Hematopoietic multipotent progenitor cell treated with erythropoietin and hydrocortisone succinate and interleukin-3 and kit ligand, for 8 days (in vitro differentiated cells): Measurements from ENCODE around the gene HECW1.
"Not testable (repeated sequence)": the region's sequence is repeated elsewhere in the genome, so short reads cannot be mapped to it uniquely, and the experiment has no call there.

Source experiments
- DNase-seq: peaks from one replicate; pipeline ENCODE4 v3.0.0-alpha.2; 2015

Gene HECW1

DNA sequence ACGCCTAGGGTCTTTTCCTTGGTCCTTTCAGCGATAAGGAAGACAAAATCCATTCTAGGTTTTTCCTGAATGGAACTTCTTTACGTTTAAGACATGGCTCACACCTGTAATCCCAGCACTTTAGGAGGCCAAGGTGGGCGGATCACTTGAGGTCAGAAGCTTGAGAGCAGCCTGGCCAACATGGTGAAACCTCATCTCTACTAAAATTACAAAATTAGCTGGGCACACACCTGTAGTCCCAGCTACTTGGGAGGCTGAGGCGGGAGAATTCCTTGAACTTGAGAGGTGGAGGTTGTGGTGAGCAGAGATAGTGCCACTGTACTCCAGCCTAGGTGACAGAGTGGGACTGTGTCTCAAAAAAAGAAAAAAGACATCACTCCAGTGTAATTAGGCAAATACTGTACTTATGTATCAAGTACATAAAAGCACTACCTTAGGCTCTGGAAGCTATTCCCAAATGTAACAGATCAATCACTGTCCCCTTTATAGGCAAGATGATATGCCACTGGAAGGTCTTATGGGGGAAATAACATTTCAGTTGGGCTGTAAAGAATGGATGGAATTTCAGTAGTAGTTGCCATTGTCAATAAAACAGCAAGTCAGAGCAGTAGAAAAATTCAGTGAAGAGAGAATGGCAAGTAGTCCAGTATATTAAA, 476.2 kb downstream of the HECW1 start:
- DNase-seq = no peak

DNA sequence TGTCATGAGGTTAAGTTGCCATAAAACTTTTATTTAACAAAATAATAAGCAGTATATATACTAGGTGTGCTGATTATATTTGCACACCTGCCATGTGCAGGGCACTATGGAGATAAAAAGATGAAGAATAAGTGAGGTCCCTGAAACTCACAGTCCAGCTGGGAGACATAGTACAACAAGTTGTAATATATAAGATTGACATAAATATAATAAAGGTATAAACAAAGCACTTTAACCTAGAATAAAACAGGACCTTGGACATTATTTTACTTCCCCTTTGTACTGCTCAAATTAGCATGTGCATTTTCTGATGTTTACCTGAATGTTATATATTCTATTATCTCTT, 476.7 kb downstream of the HECW1 start:
- no peak for DNase-seq

DNA sequence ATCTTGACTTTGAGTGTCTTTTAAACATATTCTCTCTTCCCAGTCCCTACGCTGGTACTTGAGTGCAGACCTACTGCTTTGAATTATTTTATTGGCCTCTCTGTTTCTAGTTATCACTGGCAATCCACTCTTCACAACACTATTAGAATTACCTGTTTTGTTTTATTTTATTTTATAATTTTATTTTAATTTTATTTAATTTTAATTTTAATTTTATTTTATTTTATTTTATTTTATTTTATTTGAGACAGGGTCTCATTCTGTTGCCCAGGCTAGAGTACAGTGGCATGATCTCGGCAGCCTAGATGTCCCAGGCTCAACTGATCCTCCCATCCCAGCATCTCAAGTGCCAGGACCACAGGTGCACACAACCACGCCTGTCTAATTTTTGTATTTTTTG, 477.3 kb downstream of the HECW1 start:
- no peak for DNase-seq

DNA sequence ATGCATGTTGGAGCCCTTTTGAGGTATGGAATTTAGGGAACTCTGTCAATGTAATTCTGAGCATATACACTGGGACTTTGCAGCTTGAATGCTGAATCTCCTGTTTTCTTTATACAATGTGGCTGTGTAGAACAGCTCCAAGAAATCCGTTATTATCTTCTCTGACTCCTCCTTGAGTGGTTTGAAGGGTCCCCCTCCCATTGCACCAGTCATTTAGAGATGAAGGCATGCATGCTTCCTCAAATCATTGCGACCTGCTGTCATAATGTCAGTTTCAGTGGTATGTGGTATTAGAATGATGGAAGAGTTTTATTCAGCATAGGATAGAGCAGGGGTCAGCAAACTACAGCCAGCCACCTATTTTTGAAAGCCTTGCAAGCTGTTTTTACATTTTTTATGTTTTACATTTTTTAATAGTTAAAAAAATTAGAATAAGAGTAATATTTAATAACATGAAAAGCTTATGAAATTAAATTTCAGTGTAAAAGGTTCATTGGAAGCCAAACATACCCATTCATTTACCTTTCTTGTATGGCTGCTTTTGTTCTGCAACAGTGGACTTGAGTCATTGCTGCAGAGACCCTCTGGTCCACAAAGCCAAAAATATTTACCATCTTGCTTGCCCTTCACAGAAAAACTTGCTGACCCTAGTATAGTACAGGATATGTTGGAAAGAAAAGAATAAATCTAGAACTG, 478.6 kb downstream of the HECW1 start:
- no peak for DNase-seq

DNA sequence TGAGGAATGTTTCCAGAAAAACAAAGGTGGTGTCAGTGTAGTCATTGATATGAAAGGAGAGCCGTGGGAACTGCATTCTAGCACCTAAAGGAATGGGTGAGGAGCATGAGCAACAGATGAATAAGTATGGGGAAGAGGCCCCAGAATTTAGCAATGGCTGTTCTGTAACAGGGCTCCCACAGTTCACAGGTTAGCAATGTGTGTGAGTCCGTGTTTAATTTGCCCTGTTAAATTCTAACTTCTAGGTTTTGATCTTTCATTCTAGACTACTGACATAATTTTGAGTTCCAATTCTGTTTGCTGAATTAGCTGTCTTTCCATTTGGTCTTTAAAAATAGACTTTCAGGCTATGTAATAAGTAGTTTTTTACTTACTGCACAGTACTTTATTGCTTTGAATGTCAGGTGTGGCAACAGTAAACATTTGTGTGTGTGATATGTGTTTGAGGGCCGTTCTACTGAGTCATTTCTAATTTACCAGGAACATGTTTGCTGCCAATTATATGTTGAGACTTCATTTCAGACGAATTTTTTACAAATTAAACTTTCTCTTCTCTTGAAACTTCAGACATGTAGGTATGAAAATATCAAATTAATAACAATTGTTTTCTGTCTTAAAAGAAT, 479.2 kb downstream of the HECW1 start:
- no peak for DNase-seq

DNA sequence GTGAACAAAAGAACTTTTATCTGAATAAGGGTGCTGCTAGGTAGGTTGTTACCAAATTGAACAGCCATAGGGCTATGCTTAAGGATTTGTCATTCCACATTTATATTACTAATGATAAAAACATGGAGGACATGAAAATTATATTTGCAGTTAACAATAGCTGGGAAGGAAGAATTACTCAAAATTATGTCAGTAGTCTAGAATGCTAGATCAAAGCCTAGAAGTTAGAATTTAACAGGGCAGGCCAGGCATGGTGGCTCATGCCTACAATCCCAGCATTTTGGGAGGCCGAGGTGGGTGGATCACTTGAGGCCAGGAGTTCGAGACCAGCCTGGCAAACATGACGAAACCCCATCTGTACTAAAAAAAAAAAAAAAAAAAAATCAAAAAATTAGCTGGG, 479.9 kb downstream of the HECW1 start:
- no peak for DNase-seq

DNA sequence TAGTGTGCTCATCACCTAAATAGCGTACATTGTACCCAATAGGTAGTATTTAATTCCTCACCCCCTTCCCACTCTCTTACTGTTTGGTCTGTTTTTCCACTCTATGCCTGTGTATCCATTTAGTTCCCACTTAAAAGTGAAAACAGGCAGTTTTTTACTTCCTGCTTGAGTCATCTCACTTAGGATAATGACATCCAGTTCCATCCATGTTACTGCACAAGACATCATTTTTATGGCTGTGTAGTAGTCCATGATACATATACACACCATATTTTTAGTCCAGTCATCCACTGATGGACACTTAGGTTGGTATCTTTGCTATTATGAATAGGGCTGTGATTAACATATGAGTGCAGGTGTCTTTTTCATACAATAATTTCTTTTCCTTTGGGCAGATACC, 480.6 kb downstream of the HECW1 start:
- DNase-seq = no peak

DNA sequence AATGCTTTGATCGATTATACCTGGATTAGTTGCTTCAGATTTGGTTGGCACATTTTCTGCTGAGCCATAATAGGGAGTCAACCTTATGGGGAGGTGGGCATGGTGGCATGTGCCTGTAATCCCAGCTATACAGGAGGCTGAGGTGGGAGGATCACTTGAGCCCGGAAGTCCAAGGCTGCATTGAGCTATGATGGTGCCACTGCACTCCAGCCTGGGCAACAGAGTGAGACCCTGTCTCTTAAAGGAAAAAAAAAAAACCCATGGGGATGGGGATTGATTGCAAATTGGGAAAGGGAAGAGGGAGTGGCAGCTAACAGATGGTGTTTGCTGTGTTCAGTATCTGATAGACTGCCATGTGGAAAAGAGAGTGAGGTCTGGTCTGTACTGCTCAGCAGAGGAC, 481.6 kb downstream of the HECW1 start:
- DNase-seq = no peak

DNA sequence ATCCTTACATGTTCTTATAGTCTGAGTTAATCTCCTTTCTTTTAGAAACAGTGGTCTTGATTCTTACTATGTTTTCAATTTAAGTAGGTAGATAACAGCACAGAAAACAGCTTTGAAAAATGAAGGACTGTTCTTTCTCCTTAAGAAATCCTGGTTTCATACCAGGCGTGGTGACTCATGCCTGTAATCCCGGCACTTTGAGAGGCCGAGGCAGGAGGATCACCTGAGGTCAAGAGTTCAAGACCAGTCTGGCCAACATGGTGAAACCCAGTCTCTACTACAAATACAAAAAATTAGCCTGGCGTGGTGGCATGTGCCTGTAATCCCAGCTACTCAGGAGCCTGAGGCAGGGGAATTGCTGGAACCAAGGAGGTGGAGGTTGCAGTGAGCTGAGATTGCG, 484.0 kb downstream of the HECW1 start:
- not testable (repeated sequence) for DNase-seq

DNA sequence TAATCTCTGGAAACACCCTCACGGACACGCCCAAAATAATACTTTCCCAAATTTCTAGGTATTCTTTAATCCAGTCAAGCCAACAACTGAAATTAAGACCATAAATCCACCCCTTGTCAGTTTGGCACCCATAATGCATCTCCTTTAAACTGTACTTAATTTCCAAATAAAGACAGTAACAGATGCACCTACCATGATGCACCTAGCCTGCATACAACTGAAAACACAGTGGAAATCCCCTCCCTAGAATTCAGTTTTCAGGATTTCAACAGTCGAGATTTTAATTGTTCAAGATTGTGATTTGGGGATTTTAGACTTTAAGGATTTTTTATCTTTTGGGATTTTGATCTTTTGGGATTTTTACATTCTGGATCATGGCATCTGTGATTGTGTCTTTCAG, 487.6 kb downstream of the HECW1 start:
- DNase-seq = no peak

DNA sequence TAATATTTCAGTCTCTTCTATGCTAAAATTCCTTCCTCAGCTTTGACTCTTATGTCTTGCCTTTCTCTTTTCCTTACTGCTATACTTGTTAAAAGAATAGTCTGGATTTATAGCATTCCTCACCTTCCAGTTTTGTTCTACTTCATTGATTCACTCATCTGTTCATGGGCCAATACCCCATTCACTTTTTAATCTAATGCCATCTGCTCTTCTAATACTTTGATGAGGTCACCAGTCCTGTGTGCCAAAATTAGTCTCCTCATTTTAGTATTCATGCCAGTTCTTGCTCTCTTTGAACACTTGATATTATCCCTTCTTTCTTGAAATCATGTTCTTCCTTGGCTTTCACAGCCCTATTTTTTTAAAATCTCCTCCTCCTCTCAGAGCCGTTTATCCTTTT, 489.8 kb downstream of the HECW1 start:
- DNase-seq = no peak

DNA sequence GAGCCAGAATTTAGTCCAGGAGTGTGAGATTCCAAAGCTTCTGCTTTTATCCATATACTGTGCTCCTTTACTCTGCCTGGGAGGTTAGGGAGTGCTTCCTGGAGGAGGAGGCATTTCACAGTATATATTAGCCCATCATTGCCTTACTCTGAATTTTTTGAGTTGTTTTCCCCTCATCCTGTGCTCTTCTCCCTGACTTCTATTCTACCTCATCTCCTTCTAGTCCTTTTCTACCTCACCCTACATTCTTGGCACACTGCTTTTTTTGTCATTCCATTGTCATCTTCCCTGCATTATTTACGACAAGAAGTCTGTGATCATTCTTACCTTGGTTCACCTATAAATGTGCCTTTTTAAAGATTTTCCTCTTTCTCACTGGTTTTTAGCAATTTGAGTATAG, 491.8 kb downstream of the HECW1 start:
- DNase-seq = no peak

DNA sequence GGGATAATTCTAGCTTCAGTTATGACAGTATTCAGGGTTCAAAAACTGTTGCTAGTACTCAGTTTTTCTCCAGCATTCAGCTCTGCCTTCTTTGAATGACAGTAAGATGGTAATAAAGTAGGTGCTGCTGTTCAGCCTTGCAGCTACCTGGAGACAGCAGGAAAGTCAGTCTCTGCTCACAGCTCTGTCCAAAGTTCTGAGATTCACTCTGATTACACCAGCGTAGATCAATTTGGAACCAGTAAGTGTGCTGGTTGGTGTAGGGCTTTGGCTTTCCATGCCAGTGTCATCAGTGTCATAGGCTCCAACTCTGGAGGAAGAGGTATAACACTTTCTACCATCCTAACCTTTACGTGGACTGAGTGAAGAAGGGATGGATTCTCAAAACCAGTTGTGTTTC, 496.6 kb downstream of the HECW1 start:
- DNase-seq = no peak

DNA sequence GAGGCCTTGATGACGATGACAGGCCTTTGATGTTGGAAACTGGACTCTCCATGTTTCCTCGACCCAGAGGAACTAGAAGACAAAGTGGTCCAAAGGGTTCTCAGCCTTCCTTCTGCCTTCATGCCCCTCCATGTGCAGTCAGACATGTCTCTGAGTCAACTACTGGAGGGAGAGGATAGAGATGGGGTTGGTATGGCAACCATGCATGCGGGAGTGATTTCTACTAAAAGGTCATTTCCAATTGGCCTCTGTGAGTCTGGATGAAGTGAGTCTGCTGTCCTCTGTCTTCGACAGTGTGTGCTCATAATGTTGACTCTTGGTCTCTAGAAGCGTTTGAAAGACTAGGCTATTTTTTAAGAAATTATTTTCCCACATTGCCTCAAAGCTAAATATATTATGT, 499.7 kb downstream of the HECW1 start:
- no peak for DNase-seq

DNA sequence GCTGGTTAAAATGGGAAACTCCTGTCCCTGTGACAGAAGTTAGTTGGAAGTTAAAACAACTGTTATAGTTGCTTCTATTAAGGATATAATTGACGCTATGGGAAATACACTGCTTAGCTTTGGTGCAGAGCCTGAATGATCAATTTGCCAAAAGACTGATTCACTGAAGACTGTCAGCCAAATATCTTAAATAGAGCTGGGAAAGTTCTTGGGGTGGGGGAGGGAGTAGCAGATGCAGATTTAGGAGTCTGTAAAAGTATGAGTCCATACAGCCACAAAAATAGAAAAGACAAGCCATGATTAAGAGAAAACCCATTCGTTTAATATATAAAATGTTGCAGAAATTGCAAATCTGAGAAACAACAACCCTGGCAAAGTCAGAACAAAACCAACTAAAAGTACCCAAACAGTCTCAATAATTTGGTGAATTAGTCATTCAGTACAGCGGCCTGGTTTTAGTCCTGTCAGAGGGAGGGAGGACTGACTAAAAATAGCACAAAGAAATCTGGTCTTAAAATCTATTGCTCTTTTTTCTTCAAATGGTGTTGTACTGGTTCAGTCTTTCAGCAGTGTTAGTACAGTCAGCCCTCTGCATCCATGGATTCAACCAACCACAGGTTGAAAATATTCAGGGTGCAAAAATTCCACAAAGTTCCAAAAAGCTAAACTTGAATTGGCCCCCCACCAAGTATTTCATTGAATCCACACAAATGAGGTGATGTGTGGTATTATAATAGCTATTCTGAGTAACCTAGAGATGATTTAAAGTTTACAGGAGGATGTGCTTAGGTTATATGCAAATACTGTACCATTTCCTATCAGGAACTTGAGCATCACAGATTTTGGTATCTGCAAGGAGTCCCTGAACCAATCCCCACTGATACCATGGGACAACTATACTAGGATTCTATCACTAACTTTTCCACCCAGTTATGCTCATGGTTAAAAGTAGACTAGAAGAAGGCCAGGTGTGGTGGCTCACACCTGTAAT, 500.4 kb downstream of the HECW1 start:
- DNase-seq = no peak
